ENCODE results near the gene TMEM247.

DNA sequence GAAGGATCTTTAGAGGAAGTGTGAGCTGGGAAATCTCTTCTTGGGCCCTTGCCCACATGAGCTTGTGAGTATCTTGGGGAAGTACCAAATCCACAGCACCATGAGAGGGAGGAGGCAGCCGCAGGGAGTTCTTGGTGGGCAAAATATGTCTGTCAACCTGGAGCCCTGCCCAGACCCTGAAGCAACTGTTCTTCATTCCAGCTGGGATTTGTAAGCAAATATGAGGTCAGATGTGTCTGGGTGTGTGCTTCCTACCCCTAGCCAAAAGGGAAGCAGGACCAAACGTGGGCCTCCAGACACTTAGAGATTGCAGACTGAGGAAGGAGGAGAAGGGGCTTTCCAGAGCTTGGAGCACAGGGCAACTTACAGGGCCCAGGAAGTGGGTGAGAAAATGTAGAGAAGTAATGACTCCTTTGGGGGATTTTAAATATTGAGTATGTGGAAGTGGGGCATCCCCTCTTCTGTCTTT lies 41.9 kb downstream of the TMEM247 start:
- TF ChIP-seq POLR2A (IDR thresholded peaks at IDR 0.05; ENCODE audit: low read depth, low read length) (no peak), TAF1 (IDR thresholded peaks at IDR 0.05; ENCODE audit: low read depth, low read length) (no peak), POLR2AphosphoS5 (IDR thresholded peaks at IDR 0.05; ENCODE audit: low read depth, low read length) (no peak)

All from GM12891 (cell line).